Activated CD4-positive, CD25-positive, alpha-beta regulatory T cell (primary cell): ENCODE results near the gene TNRC6B.
"Not testable (repeated sequence)": the region's sequence is repeated elsewhere in the genome, so short reads cannot be mapped to it uniquely, and the experiment has no call there.

Source experiments
- DNase-seq, 4 experiments: peaks; one replicate each; lab custom pipeline; 2025; lab: John Stamatoyannopoulos, UW

The TNRC6B gene

DNA sequence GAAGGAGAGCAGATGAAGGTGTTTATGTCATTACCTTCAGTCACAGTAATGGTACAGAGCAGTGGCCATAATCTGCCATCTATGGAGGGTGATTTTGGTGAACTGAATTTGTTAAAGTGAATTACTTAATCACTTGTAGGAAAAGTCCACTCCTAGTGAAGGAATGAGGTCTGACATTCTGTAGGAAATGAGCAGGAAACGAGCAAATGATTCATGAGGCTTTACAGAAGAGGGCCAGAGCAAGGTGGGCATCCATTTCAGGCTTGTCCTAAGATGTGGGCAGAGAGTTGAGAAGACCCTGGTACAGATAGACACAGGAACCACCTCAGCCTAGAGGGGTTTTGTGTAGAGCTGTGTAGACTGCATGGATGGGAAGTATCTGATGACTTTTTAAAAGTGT is 186.7 kb downstream of the TNRC6B start:
- no peak for DNase-seq

DNA sequence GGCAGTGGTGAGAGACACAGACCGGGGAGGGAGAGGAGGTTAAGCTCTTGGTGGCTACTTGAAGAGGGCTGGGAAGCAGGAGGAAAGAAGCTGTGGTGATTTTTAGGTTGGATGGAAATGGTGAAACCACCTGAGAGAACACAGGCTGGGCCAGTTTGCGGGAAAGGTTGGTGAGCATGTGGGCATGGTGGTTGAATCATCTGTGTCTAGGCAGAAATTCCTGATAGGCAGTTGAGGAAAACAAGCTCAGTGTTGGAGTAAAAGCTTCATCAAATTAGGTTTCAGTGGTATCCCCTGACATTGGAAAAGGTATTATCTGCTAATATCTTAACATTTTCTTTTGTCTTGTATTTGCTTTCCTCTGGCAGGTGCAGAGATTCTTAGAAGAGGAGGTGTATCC is 188.3 kb downstream of the TNRC6B start:
- DNase-seq, result no peak

DNA sequence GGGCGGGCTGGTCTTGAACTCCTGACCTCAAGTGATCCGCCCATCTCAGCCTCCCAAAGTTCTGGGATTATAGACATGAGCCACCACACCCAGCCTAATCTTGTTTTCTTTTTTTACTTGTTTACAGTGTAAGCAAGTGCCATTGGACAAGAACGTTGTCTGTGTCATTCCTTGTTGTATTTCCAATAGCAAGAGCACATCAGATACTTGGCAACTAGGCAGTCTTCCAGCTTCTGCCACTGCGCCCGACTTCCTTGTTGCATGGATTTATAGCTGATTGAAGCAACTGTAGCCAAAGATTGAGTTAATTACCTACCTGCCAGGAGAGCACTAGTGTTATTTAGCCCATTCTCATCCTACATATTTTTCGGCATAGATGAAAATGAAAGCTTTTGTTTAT is 189.6 kb downstream of the TNRC6B start:
- DNase-seq, result no peak

DNA sequence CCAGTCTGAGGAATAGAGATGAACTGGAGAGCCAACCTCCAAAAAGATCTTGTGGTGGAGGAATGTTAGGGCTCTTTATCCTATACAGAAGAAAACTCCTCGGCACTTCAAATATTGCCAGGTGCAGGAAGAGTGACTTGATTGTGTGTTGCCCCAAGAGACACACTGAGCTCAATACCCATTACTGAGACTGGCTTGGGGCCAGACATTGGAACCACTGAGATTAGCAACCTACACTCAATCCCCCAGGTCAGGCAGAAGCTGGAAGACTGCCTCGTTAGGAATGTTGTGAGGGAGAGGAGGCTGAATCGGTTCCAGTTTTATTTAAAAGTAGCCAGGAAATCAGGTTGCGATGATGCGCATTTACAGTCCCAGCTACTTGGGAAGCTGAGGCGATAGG is 190.3 kb downstream of the TNRC6B start:
- no peak for DNase-seq

DNA sequence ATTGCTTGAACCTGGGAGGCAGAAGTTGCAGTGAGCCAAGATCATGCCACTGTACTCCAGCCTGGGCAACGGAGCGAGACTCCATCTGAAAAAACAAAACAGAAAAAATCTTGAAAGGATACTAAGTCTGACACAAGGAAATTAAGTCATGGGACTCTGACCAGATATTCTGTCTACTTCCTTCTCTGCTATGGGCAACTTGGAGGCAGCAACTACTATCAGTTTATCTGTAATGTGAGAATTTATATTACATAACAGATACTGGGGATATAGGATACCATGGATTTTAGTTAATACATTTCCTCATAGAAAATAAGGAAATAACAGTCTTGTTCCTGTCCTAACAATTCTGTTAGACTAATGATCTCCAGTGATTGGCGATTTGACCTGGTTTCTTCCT is 191.1 kb downstream of the TNRC6B start:
- DNase-seq, result no peak

DNA sequence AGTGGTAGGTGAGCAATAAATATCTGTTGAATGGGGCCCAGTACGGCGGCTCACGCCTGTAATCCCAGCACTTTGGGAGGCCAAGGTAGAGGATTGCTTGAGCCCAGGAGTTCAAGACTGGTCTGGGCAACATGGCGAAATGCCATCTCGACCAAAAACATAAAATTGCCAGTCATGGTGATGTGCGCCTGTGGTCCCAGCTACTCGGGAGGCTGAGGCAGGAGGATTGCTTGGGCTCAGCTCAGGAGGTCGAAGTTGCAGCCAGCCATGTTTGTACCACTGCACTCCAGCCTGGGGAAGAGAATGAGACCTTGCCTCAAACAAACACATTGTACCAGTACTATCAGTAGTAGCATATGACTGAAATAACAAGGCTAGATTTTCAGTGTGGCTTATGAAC is 196.8 kb downstream of the TNRC6B start:
- DNase-seq, result no peak

GRCh38 chr22:40376149-40376548 is 198.4 kb downstream of the TNRC6B start:
- no peak for DNase-seq

GRCh38 chr22:40377931-40378330 is 200.2 kb downstream of the TNRC6B start:
- DNase-seq, result no peak

GRCh38 chr22:40378448-40378847 is 200.7 kb downstream of the TNRC6B start:
- not testable (repeated sequence) for DNase-seq

GRCh38 chr22:40381461-40381860 is 203.7 kb downstream of the TNRC6B start:
- DNase-seq, result no peak

DNA sequence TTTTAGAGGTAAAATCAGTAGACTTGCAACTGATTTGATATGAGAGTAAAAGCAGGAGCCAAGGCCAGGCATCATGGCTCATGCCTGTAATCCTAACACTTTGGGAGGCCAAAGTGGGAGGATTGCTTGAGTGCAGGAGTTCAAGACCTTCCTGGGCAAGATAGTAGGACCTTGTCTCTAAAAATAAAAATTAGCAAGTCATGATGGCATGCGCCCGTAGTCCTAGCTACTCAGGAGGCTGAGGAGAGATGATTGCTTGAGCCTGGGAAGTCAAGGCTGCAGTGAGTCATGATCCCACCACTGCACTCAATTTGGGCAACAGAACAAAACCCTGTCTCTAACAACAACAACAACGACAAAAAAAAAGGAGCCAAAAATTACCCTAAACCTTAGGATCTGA is 206.2 kb downstream of the TNRC6B start:
- no peak for DNase-seq

GRCh38 chr22:40385036-40385782 is 207.5 kb downstream of the TNRC6B start:
- DNase-seq, result no peak
